Small intestine (tissue), 7 donors: ENCODE results near the gene TAS1R3. TPM values are rescaled to one million over a fixed set of nuclear protein-coding genes. Genes with fewer than 3 reads are reported as not detected.

ENCODE experiments used
- DNase-seq, 2 donors: peaks; one replicate each; pipeline versions ENCODE4 v3.0.0 to v3.0.0-alpha.2; 2013
- FAIRE-seq: peaks from 2 replicates; lab custom pipeline; 2012; peaks lifted over from hg19 to GRCh38; lab: Jason Lieb, UNC
- H3K27ac ChIP-seq, 3 donors: one replicate each; pipeline ENCODE4 v1.5.1; 2013; ENCODE audit warnings: low read length in 2 of 3, mild to moderate bottlenecking in 2 of 3, control low read depth in 1 of 3, inconsistent platforms in 1 of 3, low read depth in 1 of 3, moderate library complexity in 1 of 3
- H3K27me3 ChIP-seq, 3 donors: one replicate each; pipeline ENCODE4 v1.6.1; 2013; ENCODE audit warnings: low read length in 3 of 3, inconsistent platforms in 1 of 3; ENCODE audit not compliant: control insufficient read depth in 3 of 3, insufficient read depth in 3 of 3
- H3K36me3 ChIP-seq, 3 donors: one replicate each; pipeline ENCODE4 v1.6.1; 2013; ENCODE audit warnings: low read length in 3 of 3, inconsistent platforms in 1 of 3, low read depth in 1 of 3, mild to moderate bottlenecking in 1 of 3, moderate library complexity in 1 of 3; ENCODE audit not compliant: control insufficient read depth in 3 of 3, insufficient read depth in 2 of 3
- H3K4me1 ChIP-seq, 3 donors: one replicate each; pipeline ENCODE4 v1.6.1; 2013; ENCODE audit warnings: low read length in 2 of 3, inconsistent platforms in 1 of 3, low read depth in 1 of 3, mild to moderate bottlenecking in 1 of 3, moderate library complexity in 1 of 3; ENCODE audit not compliant: control insufficient read depth in 3 of 3, insufficient read depth in 2 of 3
- H3K4me3 ChIP-seq, 3 donors: one replicate each; pipeline ENCODE4 v1.5.1; 2013; ENCODE audit warnings: low read length in 3 of 3, control low read depth in 1 of 3, inconsistent platforms in 1 of 3, low read depth in 1 of 3, mild to moderate bottlenecking in 1 of 3, moderate library complexity in 1 of 3
- H3K9me3 ChIP-seq, 2 donors: one replicate each; pipeline ENCODE4 v1.6.1; 2013; ENCODE audit warnings: low read depth in 1 of 2, low read length in 1 of 2; ENCODE audit not compliant: control insufficient read depth in 2 of 2, insufficient read depth in 1 of 2
- WGBS, 3 donors: extraction: QIAGEN DNeasy Blood & Tissue Kit; methylation state at CpG; one replicate each; pipeline ENCODE4 v1.1.7; 2013; 5-methylcytosine and 5-hydroxymethylcytosine counted together
- polyA plus RNA-seq, 4 donors: library from polyadenylated mRNA; stranded (reverse) in 3 of 4; unstranded in 1 of 4; fragments of 200-250 nt in 3 of 4; fragments of 120-200 nt in 1 of 4; gene quantifications; one replicate each; pipeline versions ENCODE4 v1.2.1 to v1.2.3, GENCODE V29; 2013
- donor health status: healthy with polysubstance abuse.
- donor health status: control.
- donor health status: control.
- donor health status: Bipolar disorder and iron deficiency.
- donor health status: healthy.

Gene TAS1R3
- polyA plus RNA-seq, 4 donors, result 0.33 to 0.99 (median 0.63) TPM

GRCh38 chr1:1310476-1311053 lies 20.5 kb upstream of the TAS1R3 start:
- Histone ChIP-seq H3K4me1 (peaks cover 7 to 23% (median 8%) of the 10 kb centered on the region in 3 donors), H3K27ac (no peak overlapping the region), H3K9me3 (no peaks in the 10 kb centered on the region), H3K27me3 (no peaks in the 10 kb centered on the region), H3K4me3 (no peak overlapping the region), H3K36me3 (peaks cover 16 to 63% (median 18%) of the 10 kb centered on the region in 3 donors)
- DNase-seq (no peak), FAIRE-seq (no peak)
- WGBS, 3 donors, result 81 to 87% (median 85%) methylated on average over 21 of the region's 21 CpGs

DNA sequence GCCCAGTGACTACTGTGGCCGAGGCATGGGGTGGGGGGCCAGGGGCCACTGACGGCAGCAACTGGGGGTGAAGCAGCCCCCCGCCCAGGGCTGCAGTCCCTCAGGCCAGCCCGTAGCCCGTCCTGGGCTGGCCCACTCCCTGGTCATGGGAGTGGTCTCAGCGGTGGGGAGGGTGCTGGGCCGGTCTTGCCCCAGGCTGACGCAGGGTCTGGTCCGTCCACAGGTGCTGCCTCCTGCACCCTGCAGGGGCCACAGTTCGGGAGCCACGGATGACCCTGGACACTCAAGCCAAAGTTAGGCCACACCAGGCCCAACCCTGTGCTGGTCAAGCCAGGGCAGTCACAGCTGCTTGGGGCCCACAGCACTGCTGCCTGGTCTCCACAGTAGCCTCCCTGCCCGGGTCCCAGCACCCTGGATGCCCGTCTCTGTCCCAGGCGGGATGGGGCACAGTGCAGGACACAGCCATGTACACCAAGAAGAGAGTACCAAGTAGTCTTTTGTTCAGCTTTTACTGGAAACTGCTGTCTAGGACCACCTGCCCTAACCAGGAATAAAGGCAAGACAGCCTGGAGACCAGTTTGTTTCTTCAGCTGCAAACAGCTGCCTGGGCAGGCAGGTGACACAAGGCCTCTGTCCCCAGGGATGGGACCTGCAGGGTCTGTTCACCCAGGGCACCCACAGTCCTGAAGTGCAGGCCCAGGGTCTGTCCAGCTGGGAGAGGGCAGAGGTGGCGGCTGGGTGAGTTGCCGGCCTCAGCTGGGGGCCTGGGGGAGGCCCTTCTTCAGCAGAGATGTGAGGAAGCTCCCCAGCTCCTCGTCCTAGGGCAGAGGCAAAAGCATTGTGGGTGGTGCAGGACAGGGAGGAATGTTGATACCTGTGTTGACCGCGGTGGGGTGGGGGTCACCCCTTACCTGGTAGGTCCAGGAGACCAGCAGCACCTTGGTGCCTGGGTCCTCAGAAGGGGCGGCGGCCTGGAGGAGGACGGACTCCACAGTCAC lies 19.7 kb upstream of the TAS1R3 start:
- H3K27me3 ChIP-seq, result no peaks in the 10 kb centered on the region
- peaks cover 16 to 68% (median 21%) of the 10 kb centered on the region in 3 donors for H3K36me3 ChIP-seq
- FAIRE-seq, result no peak
- peaks cover under 1 to 14% (median 2%) of the 10 kb centered on the region in 3 donors for H3K4me1 ChIP-seq
- H3K27ac ChIP-seq, result no peak overlapping the region
- no peak overlapping the region for H3K4me3 ChIP-seq
- WGBS, 3 donors, result 89 to 94% (median 89%) methylated on average over 20 to 22 of the region's 22 CpGs
- no peak for DNase-seq
- H3K9me3 ChIP-seq, result no peaks in the 10 kb centered on the region

DNA sequence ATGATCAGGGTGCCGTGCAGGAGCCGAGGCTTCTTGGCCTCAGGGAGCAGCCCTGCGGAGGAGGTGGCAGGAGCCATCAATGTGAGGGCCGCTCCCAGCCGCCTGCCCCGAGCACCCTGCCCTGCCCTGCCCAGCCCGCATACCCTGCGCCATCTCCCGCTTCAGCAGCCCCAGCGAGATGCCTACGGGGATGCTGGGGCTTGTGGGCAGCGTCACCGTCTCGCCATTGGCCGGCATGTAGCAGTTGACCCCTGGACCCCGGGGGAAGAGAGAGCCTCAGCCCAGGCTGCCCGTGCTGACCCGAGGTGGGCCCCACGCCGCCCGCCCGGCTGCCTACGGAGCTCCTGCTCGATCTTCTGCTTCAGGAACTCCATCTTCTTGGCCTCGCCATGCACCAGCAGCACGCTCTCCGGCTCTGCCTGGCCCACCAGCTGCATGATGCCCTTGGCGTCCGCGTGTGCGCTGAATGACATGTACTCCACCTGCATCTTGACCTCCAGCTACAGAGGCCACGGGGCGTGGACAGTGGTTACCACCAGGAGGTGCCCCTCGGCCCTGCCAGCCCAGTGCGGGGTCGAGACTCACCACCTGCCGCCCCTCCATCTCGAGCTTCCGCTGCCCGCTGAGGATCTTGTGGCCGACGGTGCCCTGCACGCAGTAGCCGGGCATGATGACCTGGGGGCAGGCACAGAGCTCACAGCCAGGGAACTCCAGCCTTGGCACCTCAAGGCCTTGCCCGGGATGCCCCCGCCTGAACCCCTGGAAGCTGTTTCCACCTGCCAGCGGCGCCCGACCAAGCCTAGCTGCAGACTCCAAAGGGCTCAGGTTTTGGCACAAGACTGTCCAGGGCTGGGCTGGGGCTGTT lies 18.4 kb upstream of the TAS1R3 start:
- no peak for FAIRE-seq
- no peaks in the 10 kb centered on the region for H3K9me3 ChIP-seq
- no peak overlapping the region for H3K27ac ChIP-seq
- H3K36me3 ChIP-seq, result peaks cover 16 to 79% (median 21%) of the 10 kb centered on the region in 3 donors
- peaks cover 0 to 10% (median 0%) of the 10 kb centered on the region in 3 donors for H3K4me1 ChIP-seq
- no peak overlapping the region for H3K4me3 ChIP-seq
- no peaks in the 10 kb centered on the region for H3K27me3 ChIP-seq
- 90 to 92% (median 92%) methylated on average over 49 of the region's 49 CpGs for WGBS, 3 donors
- no peak for DNase-seq

- peaks cover 16 to 88% (median 21%) of the 10 kb centered on the region in 3 donors for H3K36me3 ChIP-seq
- H3K9me3 ChIP-seq, result no peaks in the 10 kb centered on the region
- no peak overlapping the region for H3K4me3 ChIP-seq
- FAIRE-seq, result no peak
- no peaks in the 10 kb centered on the region for H3K27me3 ChIP-seq
- 89 to 93% (median 91%) methylated on average over 33 to 37 of the region's 37 CpGs for WGBS, 3 donors
- H3K4me1 ChIP-seq, result peaks cover 0 to 10% (median 0%) of the 10 kb centered on the region in 3 donors
- no peak overlapping the region for H3K27ac ChIP-seq
- no peak for DNase-seq
Measured at GRCh38 chr1:1313500-1314236, 17.4 kb upstream of the TAS1R3 start.

DNA sequence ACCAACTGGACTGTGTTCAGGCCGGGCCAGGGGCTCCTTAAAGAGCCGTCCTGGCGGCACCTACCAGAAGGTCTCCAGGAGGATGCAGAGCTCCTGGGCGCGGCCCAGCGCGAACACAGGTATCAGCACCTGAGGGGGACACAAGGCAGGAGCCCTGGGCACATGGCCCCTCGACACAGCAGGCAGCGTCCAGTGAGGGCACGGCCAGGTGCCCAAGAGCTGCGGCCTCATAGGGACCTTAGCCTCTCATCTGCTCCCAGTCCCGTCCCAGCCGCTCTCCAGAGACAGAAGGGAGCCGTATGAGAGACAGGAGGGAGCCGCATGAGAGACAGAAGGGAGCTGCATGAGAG lies 16.9 kb upstream of the TAS1R3 start:
- no peak overlapping the region for H3K27ac ChIP-seq
- FAIRE-seq, result no peak

DNA sequence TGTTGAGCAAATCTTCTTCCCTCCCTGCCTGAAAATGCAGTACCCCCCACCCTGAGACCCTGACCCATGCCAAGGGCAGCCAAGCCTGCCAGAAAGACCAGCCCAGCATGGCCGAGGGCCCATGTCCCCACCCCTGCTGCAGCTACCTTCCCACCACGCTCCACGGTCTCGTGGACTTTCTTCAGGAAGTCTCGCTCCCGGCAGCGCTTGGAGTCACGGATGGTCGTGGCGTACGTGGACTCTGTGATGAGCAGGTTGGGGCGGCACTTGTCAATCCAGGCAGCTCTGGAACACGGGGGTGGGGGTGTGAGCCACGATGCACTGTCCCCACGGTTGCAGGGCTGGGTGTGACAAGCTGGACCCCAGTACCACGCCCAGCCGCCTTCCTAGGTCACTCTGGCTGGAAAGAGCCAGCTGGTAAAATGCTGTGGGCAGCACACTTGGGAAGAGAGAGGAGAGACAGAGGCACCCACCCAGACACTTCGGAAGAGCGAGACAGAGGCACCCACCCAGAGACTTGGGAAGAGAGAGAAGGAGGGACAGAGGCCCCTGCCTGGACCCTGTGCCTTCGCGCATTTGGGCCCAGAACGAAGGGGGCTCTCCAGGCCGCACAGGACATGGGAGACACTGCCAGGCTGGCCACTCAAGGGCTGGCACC lies 16.3 kb upstream of the TAS1R3 start:
- H3K27me3 ChIP-seq, result no peaks in the 10 kb centered on the region

More for the DNA sequence above, 16.9 kb upstream of the TAS1R3 start:
- H3K36me3 ChIP-seq, result peaks cover 19 to 93% (median 21%) of the 10 kb centered on the region in 3 donors
- 94% methylated on average over 15 of the region's 15 CpGs for WGBS, 3 donors
- no peaks in the 10 kb centered on the region for H3K9me3 ChIP-seq
- H3K4me1 ChIP-seq, result peaks cover 0 to 10% (median 0%) of the 10 kb centered on the region in 3 donors
- H3K4me3 ChIP-seq, result no peak overlapping the region
- no peaks in the 10 kb centered on the region for H3K27me3 ChIP-seq
- DNase-seq, result no peak

DNA sequence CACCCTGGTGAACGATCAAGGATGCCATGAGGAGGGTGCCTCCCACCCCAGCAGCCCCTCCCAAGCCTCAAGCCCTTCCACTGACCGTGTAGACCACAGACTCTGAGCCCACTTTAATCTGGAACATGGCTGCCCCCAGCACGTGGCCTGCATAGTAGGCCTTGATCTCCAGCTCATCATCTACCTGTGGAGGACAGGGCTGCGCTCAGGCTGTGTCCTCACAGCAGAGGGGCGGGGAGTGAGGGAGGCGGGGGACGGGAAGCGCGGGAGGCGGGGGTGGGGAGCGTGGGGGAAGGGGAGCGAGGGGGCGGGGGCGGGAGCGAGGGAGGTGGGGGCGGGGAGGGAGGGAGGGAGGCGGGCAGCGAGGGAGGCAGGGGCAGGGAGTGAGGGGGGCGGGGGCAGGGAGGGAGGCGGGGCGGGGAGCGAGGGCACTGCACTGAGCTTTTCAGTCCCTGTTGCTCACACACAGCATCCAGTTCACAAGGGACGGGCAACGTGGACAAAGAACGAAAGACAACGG lies 15.6 kb upstream of the TAS1R3 start:
- no peak for FAIRE-seq
- H3K36me3 ChIP-seq, result peaks cover 19 to 93% (median 25%) of the 10 kb centered on the region in 3 donors
- no peak for DNase-seq

More for the DNA sequence above, 16.3 kb upstream of the TAS1R3 start:
- Histone ChIP-seq H3K36me3 (peaks cover 19 to 93% (median 25%) of the 10 kb centered on the region in 3 donors), H3K4me1 (peaks cover 0 to 5% (median 0%) of the 10 kb centered on the region in 3 donors), H3K9me3 (no peaks in the 10 kb centered on the region), H3K27ac (no peak overlapping the region), H3K4me3 (no peak overlapping the region)
- DNase-seq (no peak), FAIRE-seq (no peak)
- 87 to 92% (median 91%) methylated on average over 23 of the region's 23 CpGs for WGBS, 3 donors

More for the DNA sequence above, 15.6 kb upstream of the TAS1R3 start:
- 74 to 87% (median 86%) methylated on average over 13 to 25 of the region's 26 CpGs for WGBS, 3 donors
- Histone ChIP-seq H3K4me1 (no peaks in the 10 kb centered on the region), H3K27me3 (no peaks in the 10 kb centered on the region), H3K27ac (no peak overlapping the region), H3K9me3 (no peaks in the 10 kb centered on the region), H3K4me3 (no peak overlapping the region)
